GM10847 (cell line): Measurements from ENCODE around the gene TAT.

Source experiments
- POLR2A ChIP-seq: IDR thresholded peaks from 2 replicates; pipeline ENCODE4 v1.6.1; 2011; ENCODE audit not compliant: insufficient read length; ENCODE audit errors: extremely low read depth

Gene TAT

DNA sequence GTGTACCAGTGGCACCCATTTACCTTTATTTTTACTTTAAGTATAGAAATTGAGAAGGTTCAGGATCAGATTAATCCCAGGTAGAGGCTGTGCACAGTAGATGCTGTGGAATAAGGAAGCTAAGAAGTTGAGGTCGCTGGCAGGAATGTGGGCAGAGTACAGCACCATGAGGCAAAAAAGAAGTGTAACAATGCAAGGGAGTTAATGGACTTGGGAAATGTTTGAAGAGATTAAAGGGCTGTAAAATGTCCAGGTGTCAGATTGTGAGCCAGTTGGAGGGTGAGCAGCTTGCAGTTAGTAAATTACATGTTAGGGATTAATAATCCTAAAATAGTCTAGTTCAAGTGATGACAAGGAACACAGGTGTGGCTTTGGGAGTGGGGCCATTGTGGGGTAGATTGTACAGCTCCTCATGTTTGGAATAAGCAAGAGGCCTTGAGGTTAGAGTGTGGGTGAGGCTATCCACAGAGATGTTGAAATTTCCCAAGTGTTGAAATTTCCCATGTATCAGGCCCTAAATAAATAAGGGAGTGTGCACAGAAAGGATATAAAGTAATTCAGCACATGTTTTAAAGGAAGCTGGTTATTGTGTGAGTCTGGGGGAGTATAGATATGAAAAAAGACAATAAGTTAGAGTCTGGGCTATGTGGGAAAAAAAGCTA is 21.5 kb downstream of the TAT start:
- no peak for TF ChIP-seq POLR2A

DNA sequence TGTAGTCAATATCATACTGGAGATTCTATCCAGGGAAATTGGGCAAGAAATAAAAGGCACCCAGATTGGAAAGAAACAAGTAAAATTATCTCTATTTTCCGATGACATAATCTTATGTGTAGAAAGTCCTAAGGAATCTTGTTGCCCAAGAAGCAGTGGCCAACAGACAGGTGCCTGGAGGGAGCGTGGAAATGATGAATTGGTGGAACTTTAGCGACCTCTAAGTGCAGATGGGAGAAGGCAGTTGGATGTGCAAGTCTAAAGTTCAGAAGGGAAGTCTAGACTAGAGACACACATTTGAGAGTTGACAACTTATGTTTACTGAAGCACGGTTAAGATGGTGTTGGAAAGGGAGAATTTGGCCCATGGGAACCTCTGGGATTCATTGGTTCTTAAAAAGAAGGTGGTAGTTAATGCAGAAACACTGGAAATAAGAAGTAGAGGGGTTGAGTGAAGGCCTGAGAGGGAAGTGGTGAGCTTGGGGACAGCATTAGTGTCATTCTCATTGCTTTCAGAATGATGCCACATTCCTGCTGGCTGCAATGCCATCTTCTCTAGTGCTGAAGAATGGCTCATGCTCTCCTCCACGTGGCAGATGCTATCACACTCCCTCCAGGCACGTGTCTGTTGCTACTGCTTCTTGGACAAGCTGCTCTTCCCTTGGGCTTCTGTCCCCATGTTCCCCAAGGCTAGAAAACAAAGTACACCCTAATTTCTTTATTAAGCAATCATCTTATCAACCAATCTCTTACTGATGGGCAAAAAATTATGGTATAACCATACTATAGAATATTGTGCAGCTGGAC is 24.0 kb downstream of the TAT start:
- no peak for TF ChIP-seq POLR2A

DNA sequence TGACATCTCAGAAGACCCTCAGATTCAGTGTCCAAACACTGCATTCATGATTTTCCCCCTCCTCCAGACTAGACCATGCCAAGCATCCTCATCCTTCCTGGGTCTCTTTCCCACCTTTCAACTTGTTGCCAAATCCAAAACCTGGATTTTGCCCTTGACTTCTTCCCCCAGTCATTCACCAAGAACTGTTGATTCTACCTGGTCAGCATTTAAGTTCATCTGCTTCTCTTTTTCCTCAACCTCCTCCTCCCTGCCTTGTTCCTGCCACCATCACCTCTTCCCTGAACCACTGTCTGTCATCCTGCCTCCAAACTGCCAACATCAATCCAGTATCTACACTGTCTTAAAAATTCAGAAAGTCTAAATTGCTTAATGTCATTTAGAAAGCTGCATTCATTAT is 29.7 kb downstream of the TAT start:
- TF ChIP-seq POLR2A = no peak

GRCh38 chr16:71542377-71542776 is 34.5 kb downstream of the TAT start:
- no peak for TF ChIP-seq POLR2A

DNA sequence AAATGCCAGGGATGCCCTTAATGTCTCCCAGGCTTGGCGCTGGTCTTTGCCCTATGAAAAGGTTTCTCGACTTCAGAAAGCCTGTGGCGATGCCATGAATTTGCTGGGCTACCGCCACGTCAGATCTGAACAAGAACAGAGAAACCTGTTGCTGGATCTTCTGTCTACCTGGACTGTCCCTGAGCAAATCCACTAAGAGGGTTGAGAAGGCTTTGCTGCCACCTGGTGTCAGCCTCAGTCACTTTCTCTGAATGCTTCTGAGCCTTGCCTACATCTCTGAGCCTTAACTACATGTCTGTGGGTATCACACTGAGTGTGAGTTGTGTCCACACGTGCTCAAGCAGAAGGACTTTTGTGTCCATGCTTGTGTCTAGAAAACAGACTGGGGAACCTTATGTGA is 39.2 kb downstream of the TAT start:
- TF ChIP-seq POLR2A = no peak

- no peak for TF ChIP-seq POLR2A
Measured at GRCh38 chr16:71536752-71537499, 40.0 kb downstream of the TAT start.

- TF ChIP-seq POLR2A = no peak
Measured at GRCh38 chr16:71532366-71532765, 44.5 kb downstream of the TAT start.

DNA sequence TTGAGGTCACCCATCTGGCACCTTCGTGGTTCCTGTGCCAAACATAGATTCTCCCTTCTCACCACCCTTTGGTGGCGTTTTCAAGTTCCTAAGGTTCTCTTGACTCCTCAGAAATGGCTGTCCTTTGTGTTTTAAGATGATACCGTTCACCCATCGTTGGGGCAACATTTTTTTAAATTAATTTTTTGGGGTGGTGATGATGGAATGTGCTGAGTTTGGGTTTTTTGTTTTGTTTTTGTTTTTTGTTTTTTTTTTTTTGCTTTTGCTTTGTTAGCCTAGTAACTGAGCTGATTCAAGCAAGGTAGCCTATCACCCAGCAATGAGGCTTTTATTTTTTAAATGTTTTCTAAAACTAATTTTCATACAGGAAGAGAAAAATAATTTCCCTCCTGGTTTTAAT is 48.0 kb downstream of the TAT start:
- TF ChIP-seq POLR2A = no peak

DNA sequence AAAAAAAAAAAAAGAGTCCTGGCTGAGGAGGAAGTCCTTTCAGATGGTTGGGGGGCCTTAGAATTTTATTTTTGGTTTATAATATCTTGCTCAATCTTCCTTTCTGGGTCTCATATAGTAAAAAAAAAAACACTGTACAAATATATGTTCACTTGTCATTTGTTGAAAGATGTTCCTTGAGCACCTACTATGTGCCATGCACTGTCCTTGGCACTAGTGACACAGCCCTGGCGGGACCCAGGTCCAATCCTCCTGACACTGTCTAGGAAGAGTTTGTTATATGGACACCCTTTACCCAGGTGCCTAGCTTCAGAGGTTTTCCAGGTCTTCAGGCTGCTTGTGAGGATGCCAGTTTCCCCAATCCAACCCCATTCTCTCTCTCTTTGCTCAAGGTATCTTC is 48.6 kb downstream of the TAT start:
- no peak for TF ChIP-seq POLR2A

DNA sequence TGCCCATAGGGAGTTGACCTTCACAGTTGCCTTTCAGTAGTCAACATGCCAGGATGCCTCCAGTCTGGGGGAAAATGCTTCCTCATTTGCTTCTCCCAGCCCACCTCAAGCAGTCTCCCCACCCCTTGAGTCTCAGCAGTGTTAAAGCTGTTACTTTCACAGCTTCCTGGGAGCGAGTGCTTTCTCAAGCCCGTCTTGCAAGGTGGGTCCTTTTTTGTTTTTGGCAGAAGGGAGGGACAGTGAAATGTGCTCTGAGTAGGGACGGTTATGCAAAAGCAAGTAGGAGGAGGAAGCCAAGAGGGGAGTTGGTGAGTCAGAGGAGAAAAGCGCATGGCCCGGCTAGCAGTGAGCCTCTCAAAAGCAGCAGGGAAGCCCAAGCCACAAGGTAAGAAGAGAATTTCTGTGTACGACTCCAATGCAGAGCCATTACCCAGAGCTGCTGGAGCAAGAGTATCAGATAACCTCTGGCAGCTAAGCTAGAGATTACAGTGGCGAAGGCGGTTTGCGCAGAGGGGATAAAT is 50.7 kb downstream of the TAT start, which contains the start of gene CHST4:
Gene CHST4 (plus strand): TSS at position 316 of the 521 bp plus-strand sequence. CDS start 10,252 bp downstream, outside the sequence.
- no peak for TF ChIP-seq POLR2A

GRCh38 chr16:71524566-71525553 is 52.0 kb downstream of the TAT start:
- TF ChIP-seq POLR2A = no peak

- no peak for TF ChIP-seq POLR2A
Measured at GRCh38 chr16:71520550-71520949, 56.3 kb downstream of the TAT start.
